Immature natural killer cell (primary cell): ENCODE results near the gene UFL1. TPM values are rescaled to one million over a fixed set of nuclear protein-coding genes. Genes with fewer than 3 reads are reported as not detected.
A peak's percentile ranks its signal among the peaks of the same experiment; 100 is the strongest.
"Not testable (repeated sequence)": the region's sequence is repeated elsewhere in the genome, so short reads cannot be mapped to it uniquely, and the experiment has no call there.

Source experiments
- DNase-seq, 3 donors: peaks; one replicate each; pipeline ENCODE4 v3.0.0; 2022; ENCODE audit warnings: mixed read lengths in 1 of 3
- H3K27ac Mint-ChIP-seq, 6 donors: one replicate each; pipeline ENCODE4 v1.8.0; 2020; ENCODE audit warnings: mixed read lengths in 6 of 6, mild to moderate bottlenecking in 5 of 6, inconsistent platforms in 4 of 6, moderate library complexity in 3 of 6
- H3K27me3 Mint-ChIP-seq, 3 donors: one replicate each; pipeline ENCODE4 v1.8.0; 2020 to 2021; ENCODE audit warnings: low read depth in 3 of 3, mild to moderate bottlenecking in 3 of 3, mixed read lengths in 3 of 3, moderate library complexity in 3 of 3, inconsistent platforms in 1 of 3
- H3K36me3 Mint-ChIP-seq, 3 donors: one replicate each; pipeline ENCODE4 v1.8.0; 2020; ENCODE audit warnings: mixed read lengths in 3 of 3, inconsistent platforms in 2 of 3, mild to moderate bottlenecking in 2 of 3
- H3K4me1 Mint-ChIP-seq, 2 donors: one replicate each; pipeline ENCODE4 v1.8.0; 2020; ENCODE audit warnings: inconsistent platforms in 2 of 2, mild to moderate bottlenecking in 2 of 2, mixed read lengths in 2 of 2, moderate library complexity in 1 of 2
- H3K4me3 Mint-ChIP-seq, 5 donors: one replicate each; pipeline ENCODE4 v1.8.0; 2020; ENCODE audit warnings: mild to moderate bottlenecking in 5 of 5, mixed read lengths in 5 of 5, inconsistent platforms in 3 of 5, moderate library complexity in 3 of 5
- H3K9me3 Mint-ChIP-seq, 6 donors: one replicate each; pipeline ENCODE4 v1.8.0; 2020; ENCODE audit warnings: mild to moderate bottlenecking in 6 of 6, mixed read lengths in 6 of 6, inconsistent platforms in 4 of 6, moderate library complexity in 3 of 6
- polyA plus RNA-seq, 3 donors: library from polyadenylated mRNA; unstranded; fragments of 300-500 nt; fragmentation: Illumina TruSeq; gene quantifications; one replicate each; pipeline ENCODE4 v1.2.3, GENCODE V29; 2021

UFL1 gene
- 10 to 100 TPM; 11.3 to 19.8 (median 14.2) TPM for polyA plus RNA-seq

GRCh38 chr6:96521644-96522464 lies at the start of gene UFL1:
Gene UFL1, plus strand, starts transcription at chr6:96521806. Its CDS starts 68 bp downstream, at chr6:96521874.
- Mint-ChIP-seq H3K36me3 (peaks cover 6 to 14% (median 8%) of the 10 kb centered on the region in 3 donors), H3K4me1 (peaks cover 23 to 57% of the 10 kb centered on the region in 2 donors), H3K9me3 (no peaks in the 10 kb centered on the region), H3K27ac (peak within 1 kb of the TSS; percentile 97 to 100 (median 100)), H3K4me3 (peak within 1 kb of the TSS; percentile 93 to 100 (median 100)), H3K27me3 (peaks cover 13 to 16% (median 13%) of the 10 kb centered on the region in 3 donors)
- peak; percentile 92 to 97 (median 96) for DNase-seq

- not testable (repeated sequence) for H3K4me1 Mint-ChIP-seq, H3K27me3 Mint-ChIP-seq, H3K4me3 Mint-ChIP-seq, H3K27ac Mint-ChIP-seq, H3K36me3 Mint-ChIP-seq, DNase-seq
- peaks cover 0 to 11% (median 1%) of the 10 kb centered on the region in 6 donors for H3K9me3 Mint-ChIP-seq
These were observed 49.3 kb upstream of the UFL1 start for GRCh38 chr6:96472291-96472690.

- H3K27me3 Mint-ChIP-seq: peaks cover 0 to 7% (median 7%) of the 10 kb centered on the region in 3 donors
- H3K27ac Mint-ChIP-seq: no peak overlapping the region
- H3K9me3 Mint-ChIP-seq: peaks cover 0 to 26% (median 4%) of the 10 kb centered on the region in 6 donors
- H3K4me1 Mint-ChIP-seq: no peaks in the 10 kb centered on the region
- peaks cover 0 to 6% (median 0%) of the 10 kb centered on the region in 3 donors for H3K36me3 Mint-ChIP-seq
- DNase-seq: no peak
- H3K4me3 Mint-ChIP-seq: no peak overlapping the region
These were observed 42.9 kb upstream of the UFL1 start for GRCh38 chr6:96478695-96479094.

GRCh38 chr6:96491926-96492325 lies 29.7 kb upstream of the UFL1 start:
- H3K27me3 Mint-ChIP-seq: peaks cover 0 to 5% (median 2%) of the 10 kb centered on the region in 3 donors
- peaks cover 12 to 50% (median 25%) of the 10 kb centered on the region in 6 donors for H3K9me3 Mint-ChIP-seq
- H3K4me1 Mint-ChIP-seq: peaks cover 2% of the 10 kb centered on the region in 2 donors
- no peak overlapping the region for H3K4me3 Mint-ChIP-seq
- no peak overlapping the region for H3K27ac Mint-ChIP-seq
- DNase-seq: no peak
- peaks cover 0 to under 1% (median under 1%) of the 10 kb centered on the region in 3 donors for H3K36me3 Mint-ChIP-seq

- Mint-ChIP-seq H3K9me3 (peaks cover 0 to 22% (median 18%) of the 10 kb centered on the region in 6 donors), H3K27me3 (peaks cover 2 to 7% (median 4%) of the 10 kb centered on the region in 3 donors), H3K36me3 (peaks cover 6 to 14% (median 11%) of the 10 kb centered on the region in 3 donors), H3K4me1 (peaks cover 38 to 40% of the 10 kb centered on the region in 2 donors), H3K27ac (peak overlapping the region in 4 of 6 donors; percentile 14 to 92 (median 63)), H3K4me3 (peak overlapping the region; percentile 44 to 89 (median 49))
- peak; percentile 42 to 74 (median 54) for DNase-seq
These were observed 21.8 kb upstream of the UFL1 start for GRCh38 chr6:96499781-96500180.

GRCh38 chr6:96502915-96503314 lies 18.7 kb upstream of the UFL1 start:
- H3K4me1 Mint-ChIP-seq: peaks cover 27 to 28% of the 10 kb centered on the region in 2 donors
- H3K27me3 Mint-ChIP-seq: peaks cover 2 to 3% (median 2%) of the 10 kb centered on the region in 3 donors
- no peak for DNase-seq
- no peak overlapping the region for H3K4me3 Mint-ChIP-seq
- peaks cover 0 to 12% (median 5%) of the 10 kb centered on the region in 6 donors for H3K9me3 Mint-ChIP-seq
- no peak overlapping the region for H3K27ac Mint-ChIP-seq
- H3K36me3 Mint-ChIP-seq: peaks cover 11 to 20% (median 18%) of the 10 kb centered on the region in 3 donors

GRCh38 chr6:96505363-96505762 lies 16.2 kb upstream of the UFL1 start:
- no peak for DNase-seq
- Mint-ChIP-seq H3K27me3 (peaks cover 0 to 2% (median 0%) of the 10 kb centered on the region in 3 donors), H3K4me1 (peaks cover 2 to 4% of the 10 kb centered on the region in 2 donors), H3K9me3 (peaks cover 0 to 13% (median 8%) of the 10 kb centered on the region in 6 donors), H3K36me3 (peaks cover 25 to 35% (median 34%) of the 10 kb centered on the region in 3 donors), H3K4me3 (no peak overlapping the region), H3K27ac (no peak overlapping the region)

- no peak overlapping the region for H3K4me3 Mint-ChIP-seq
- H3K36me3 Mint-ChIP-seq: peaks cover 33 to 46% (median 39%) of the 10 kb centered on the region in 3 donors
- H3K27ac Mint-ChIP-seq: no peak overlapping the region
- H3K9me3 Mint-ChIP-seq: peaks cover 3 to 10% (median 5%) of the 10 kb centered on the region in 6 donors
- H3K27me3 Mint-ChIP-seq: peaks cover 0 to 3% (median 0%) of the 10 kb centered on the region in 3 donors
- DNase-seq: no peak
- H3K4me1 Mint-ChIP-seq: no peaks in the 10 kb centered on the region
These were observed 12.3 kb upstream of the UFL1 start for GRCh38 chr6:96509281-96509680.

GRCh38 chr6:96520171-96521115 lies 1.2 kb upstream of the UFL1 start:
- peak in 1 of 3 donors; percentile 3 for DNase-seq
- Mint-ChIP-seq H3K4me3 (peak overlapping the region; percentile 75 to 100 (median 99)), H3K27ac (peak overlapping the region; percentile 91 to 100 (median 100)), H3K27me3 (peaks cover 13 to 16% (median 13%) of the 10 kb centered on the region in 3 donors), H3K36me3 (peaks cover 0 to 4% (median 0%) of the 10 kb centered on the region in 3 donors), H3K9me3 (no peaks in the 10 kb centered on the region), H3K4me1 (peaks cover 23 to 52% of the 10 kb centered on the region in 2 donors)

GRCh38 chr6:96521306-96521643 lies 331 bp upstream of the UFL1 start:
- Mint-ChIP-seq H3K4me1 (peaks cover 23 to 55% of the 10 kb centered on the region in 2 donors), H3K27ac (peak overlapping the region; percentile 97 to 100 (median 100)), H3K36me3 (peaks cover 3 to 8% (median 5%) of the 10 kb centered on the region in 3 donors), H3K4me3 (peak overlapping the region; percentile 93 to 100 (median 100)), H3K9me3 (no peaks in the 10 kb centered on the region), H3K27me3 (peaks cover 13 to 16% (median 13%) of the 10 kb centered on the region in 3 donors)
- DNase-seq: no peak

- peaks cover 23 to 57% of the 10 kb centered on the region in 2 donors for H3K4me1 Mint-ChIP-seq
- H3K36me3 Mint-ChIP-seq: peaks cover 11 to 19% (median 12%) of the 10 kb centered on the region in 3 donors
- peak in 1 of 3 donors; percentile 48 for DNase-seq
- H3K4me3 Mint-ChIP-seq: peak overlapping the region; percentile 93 to 100 (median 100)
- no peaks in the 10 kb centered on the region for H3K9me3 Mint-ChIP-seq
- H3K27me3 Mint-ChIP-seq: peaks cover 13 to 16% (median 13%) of the 10 kb centered on the region in 3 donors
- H3K27ac Mint-ChIP-seq: peak overlapping the region; percentile 97 to 100 (median 100)
These were observed 931 bp downstream of the UFL1 start for GRCh38 chr6:96522465-96523009.

GRCh38 chr6:96528193-96528592 lies 6.6 kb downstream of the UFL1 start:
- H3K9me3 Mint-ChIP-seq: no peaks in the 10 kb centered on the region
- no peak overlapping the region for H3K4me3 Mint-ChIP-seq
- DNase-seq: no peak
- no peaks in the 10 kb centered on the region for H3K27me3 Mint-ChIP-seq
- H3K36me3 Mint-ChIP-seq: peaks cover 33 to 69% (median 48%) of the 10 kb centered on the region in 3 donors
- H3K27ac Mint-ChIP-seq: no peak overlapping the region
- H3K4me1 Mint-ChIP-seq: peaks cover 11 to 55% of the 10 kb centered on the region in 2 donors

- H3K4me3 Mint-ChIP-seq: no peak overlapping the region
- no peaks in the 10 kb centered on the region for H3K9me3 Mint-ChIP-seq
- H3K27ac Mint-ChIP-seq: peak overlapping the region in 3 of 6 donors; percentile 12 to 47 (median 37)
- H3K27me3 Mint-ChIP-seq: no peaks in the 10 kb centered on the region
- DNase-seq: no peak
- peaks cover 26 to 64% (median 48%) of the 10 kb centered on the region in 3 donors for H3K36me3 Mint-ChIP-seq
- peaks cover 8 to 44% of the 10 kb centered on the region in 2 donors for H3K4me1 Mint-ChIP-seq
These were observed 10.8 kb downstream of the UFL1 start for GRCh38 chr6:96532399-96532798.
